IMR-90 (cell line): ENCODE measurements around the gene PLA2G4B.

Experiments used
- BHLHE40 ChIP-seq: fragments of 150-350 bp; IDR thresholded peaks from 2 replicates; pipeline ENCODE4 v1.6.1; 2016; ENCODE audit warnings: mild to moderate bottlenecking, low read depth, low read length
- CEBPB ChIP-seq: IDR thresholded peaks from 2 replicates; pipeline ENCODE4 v1.6.1; 2012; ENCODE audit warnings: low read depth, low read length, improper control_type of control experiment
- CHD1 ChIP-seq: IDR thresholded peaks from 2 replicates; pipeline ENCODE4 v1.6.1; 2012; ENCODE audit warnings: low read depth, low read length, improper control_type of control experiment
- ELK1 ChIP-seq: fragments of 150-350 bp; IDR thresholded peaks from 2 replicates; pipeline ENCODE4 v1.6.1; 2016; ENCODE audit warnings: low read depth, mild to moderate bottlenecking, low read length, moderate library complexity, borderline replicate concordance
- MAFK ChIP-seq: IDR thresholded peaks from 2 replicates; pipeline ENCODE4 v1.6.1; 2012; ENCODE audit warnings: low read depth, low read length, improper control_type of control experiment
- MXI1 ChIP-seq: IDR thresholded peaks from 2 replicates; pipeline ENCODE4 v1.6.1; 2012; ENCODE audit warnings: low read depth, mild to moderate bottlenecking, low read length, moderate library complexity, borderline replicate concordance
- POLR2A ChIP-seq: IDR thresholded peaks from 2 replicates; pipeline ENCODE4 v1.6.1; 2012; ENCODE audit warnings: mild to moderate bottlenecking, low read depth, low read length
- SMC3 ChIP-seq: fragments of 150-350 bp; IDR thresholded peaks from 2 replicates; pipeline ENCODE4 v1.6.1; 2016; ENCODE audit warnings: low read depth, mild to moderate bottlenecking, antibody characterized with exemption, low read length, moderate library complexity
- TF ChIP-seq, protein P1 (sequence below): conservative IDR thresholded peaks from 2 replicates; pipeline ENCODE4 v1.5.1; 2012; ENCODE audit warnings: mild to moderate bottlenecking, low read depth, low read length, improper control_type of control experiment
- TF ChIP-seq, protein P2 (sequence below): fragments of 150-350 bp; IDR thresholded peaks from 2 replicates; pipeline ENCODE4 v1.6.1; 2017; ENCODE audit warnings: mild to moderate bottlenecking, antibody characterized with exemption, low read length, low read depth

GRCh38 chr15:41887893-41888292 is 49.2 kb downstream of the PLA2G4B start:
- TF ChIP-seq POLR2A, result no peak
- TF ChIP-seq, protein P1, sequence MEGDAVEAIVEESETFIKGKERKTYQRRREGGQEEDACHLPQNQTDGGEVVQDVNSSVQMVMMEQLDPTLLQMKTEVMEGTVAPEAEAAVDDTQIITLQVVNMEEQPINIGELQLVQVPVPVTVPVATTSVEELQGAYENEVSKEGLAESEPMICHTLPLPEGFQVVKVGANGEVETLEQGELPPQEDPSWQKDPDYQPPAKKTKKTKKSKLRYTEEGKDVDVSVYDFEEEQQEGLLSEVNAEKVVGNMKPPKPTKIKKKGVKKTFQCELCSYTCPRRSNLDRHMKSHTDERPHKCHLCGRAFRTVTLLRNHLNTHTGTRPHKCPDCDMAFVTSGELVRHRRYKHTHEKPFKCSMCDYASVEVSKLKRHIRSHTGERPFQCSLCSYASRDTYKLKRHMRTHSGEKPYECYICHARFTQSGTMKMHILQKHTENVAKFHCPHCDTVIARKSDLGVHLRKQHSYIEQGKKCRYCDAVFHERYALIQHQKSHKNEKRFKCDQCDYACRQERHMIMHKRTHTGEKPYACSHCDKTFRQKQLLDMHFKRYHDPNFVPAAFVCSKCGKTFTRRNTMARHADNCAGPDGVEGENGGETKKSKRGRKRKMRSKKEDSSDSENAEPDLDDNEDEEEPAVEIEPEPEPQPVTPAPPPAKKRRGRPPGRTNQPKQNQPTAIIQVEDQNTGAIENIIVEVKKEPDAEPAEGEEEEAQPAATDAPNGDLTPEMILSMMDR, result no peak
- TF ChIP-seq MXI1, result no peak
- no peak for TF ChIP-seq CEBPB
- no peak for TF ChIP-seq BHLHE40
- TF ChIP-seq, protein P2, sequence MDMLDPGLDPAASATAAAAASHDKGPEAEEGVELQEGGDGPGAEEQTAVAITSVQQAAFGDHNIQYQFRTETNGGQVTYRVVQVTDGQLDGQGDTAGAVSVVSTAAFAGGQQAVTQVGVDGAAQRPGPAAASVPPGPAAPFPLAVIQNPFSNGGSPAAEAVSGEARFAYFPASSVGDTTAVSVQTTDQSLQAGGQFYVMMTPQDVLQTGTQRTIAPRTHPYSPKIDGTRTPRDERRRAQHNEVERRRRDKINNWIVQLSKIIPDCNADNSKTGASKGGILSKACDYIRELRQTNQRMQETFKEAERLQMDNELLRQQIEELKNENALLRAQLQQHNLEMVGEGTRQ, result no peak
- TF ChIP-seq CHD1, result no peak
- no peak for TF ChIP-seq SMC3
- TF ChIP-seq MAFK, result no peak
- no peak for TF ChIP-seq ELK1
